Large intestine (tissue), 3 donors: ENCODE measurements around the gene HOXA11. TPM values are rescaled to one million over a fixed set of nuclear protein-coding genes. Genes with fewer than 3 reads are reported as not detected.

Source experiments
- DNase-seq, 2 donors: peaks; one replicate each; pipeline versions ENCODE4 v3.0.0 to v3.0.0-alpha.2; 2013
- H3K27ac ChIP-seq: one replicate; pipeline ENCODE4 v1.5.1; 2013; ENCODE audit warnings: low read length
- H3K27me3 ChIP-seq: 2 replicates; pipeline ENCODE4 v1.6.1; 2013; ENCODE audit warnings: low read length; ENCODE audit not compliant: control insufficient read depth, insufficient read depth
- H3K36me3 ChIP-seq: 2 replicates; pipeline ENCODE4 v1.6.1; 2013; ENCODE audit warnings: low read length; ENCODE audit not compliant: control insufficient read depth, insufficient read depth
- H3K4me1 ChIP-seq: one replicate; pipeline ENCODE4 v1.6.1; 2013; ENCODE audit warnings: low read length; ENCODE audit not compliant: control insufficient read depth, insufficient read depth
- H3K4me3 ChIP-seq: one replicate; pipeline ENCODE4 v1.5.1; 2013; ENCODE audit warnings: low read length
- H3K9me3 ChIP-seq: one replicate; pipeline ENCODE4 v1.6.1; 2013; ENCODE audit warnings: mild to moderate bottlenecking, low read depth, low read length, moderate library complexity; ENCODE audit not compliant: control insufficient read depth
- WGBS: methylation state at CpG from one replicate; pipeline ENCODE4 v1.1.5; 2013; ENCODE audit warnings: low lambda C conversion rate; ENCODE audit not compliant: insufficient coverage; 5-methylcytosine and 5-hydroxymethylcytosine counted together
- polyA plus RNA-seq: library from polyadenylated mRNA; unstranded; fragments of 120-200 nt; gene quantifications from one replicate; pipeline ENCODE4 v1.2.1, GENCODE V29; 2013

HOXA11 gene
- polyA plus RNA-seq, 1 donor: not detected

- no peaks in the 10 kb centered on the region for H3K36me3 ChIP-seq
- H3K4me3 ChIP-seq: no peak overlapping the region
- no peak overlapping the region for H3K27ac ChIP-seq
- 0% methylated on average over 4 of the region's 30 CpGs for WGBS
- no peak for DNase-seq
- H3K9me3 ChIP-seq: peaks cover 35% of the 10 kb centered on the region
- H3K4me1 ChIP-seq: peaks cover 3% of the 10 kb centered on the region
- peaks cover 94% of the 10 kb centered on the region for H3K27me3 ChIP-seq
These were observed 13.3 kb downstream of the HOXA11 start for GRCh38 chr7:27171637-27172314.

DNA sequence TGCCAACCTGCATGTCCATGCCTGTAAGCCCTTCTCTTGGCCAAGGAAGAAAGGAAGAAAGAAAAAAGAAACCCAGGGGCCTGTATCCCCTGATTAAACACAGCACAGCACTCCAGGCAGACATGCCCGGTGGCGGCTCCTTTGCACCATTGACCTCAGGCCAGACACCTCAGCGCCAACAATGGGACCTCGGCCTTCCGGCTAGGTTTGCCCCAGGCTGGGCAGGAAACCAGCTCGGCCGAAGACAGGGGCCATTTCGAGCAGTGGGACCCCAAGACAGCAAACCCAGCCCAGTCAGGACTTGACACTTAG, 13.8 kb downstream of the HOXA11 start:
- H3K27me3 ChIP-seq: peaks cover 94% of the 10 kb centered on the region
- no CpG with 5 or more reads among the region's 8 CpGs for WGBS
- no peaks in the 10 kb centered on the region for H3K36me3 ChIP-seq
- H3K4me3 ChIP-seq: no peak overlapping the region
- peaks cover 39% of the 10 kb centered on the region for H3K9me3 ChIP-seq
- peaks cover 3% of the 10 kb centered on the region for H3K4me1 ChIP-seq
- no peak overlapping the region for H3K27ac ChIP-seq
- DNase-seq: no peak

- DNase-seq: no peak
- H3K27ac ChIP-seq: peak overlapping the region; percentile 38
- peaks cover 94% of the 10 kb centered on the region for H3K27me3 ChIP-seq
- H3K9me3 ChIP-seq: peaks cover 43% of the 10 kb centered on the region
- WGBS: 13% methylated on average over 9 of the region's 11 CpGs
- peak overlapping the region; percentile 43 for H3K4me3 ChIP-seq
- peaks cover 3% of the 10 kb centered on the region for H3K4me1 ChIP-seq
- H3K36me3 ChIP-seq: no peaks in the 10 kb centered on the region
These were observed 14.4 kb downstream of the HOXA11 start for GRCh38 chr7:27170426-27171324.

DNA sequence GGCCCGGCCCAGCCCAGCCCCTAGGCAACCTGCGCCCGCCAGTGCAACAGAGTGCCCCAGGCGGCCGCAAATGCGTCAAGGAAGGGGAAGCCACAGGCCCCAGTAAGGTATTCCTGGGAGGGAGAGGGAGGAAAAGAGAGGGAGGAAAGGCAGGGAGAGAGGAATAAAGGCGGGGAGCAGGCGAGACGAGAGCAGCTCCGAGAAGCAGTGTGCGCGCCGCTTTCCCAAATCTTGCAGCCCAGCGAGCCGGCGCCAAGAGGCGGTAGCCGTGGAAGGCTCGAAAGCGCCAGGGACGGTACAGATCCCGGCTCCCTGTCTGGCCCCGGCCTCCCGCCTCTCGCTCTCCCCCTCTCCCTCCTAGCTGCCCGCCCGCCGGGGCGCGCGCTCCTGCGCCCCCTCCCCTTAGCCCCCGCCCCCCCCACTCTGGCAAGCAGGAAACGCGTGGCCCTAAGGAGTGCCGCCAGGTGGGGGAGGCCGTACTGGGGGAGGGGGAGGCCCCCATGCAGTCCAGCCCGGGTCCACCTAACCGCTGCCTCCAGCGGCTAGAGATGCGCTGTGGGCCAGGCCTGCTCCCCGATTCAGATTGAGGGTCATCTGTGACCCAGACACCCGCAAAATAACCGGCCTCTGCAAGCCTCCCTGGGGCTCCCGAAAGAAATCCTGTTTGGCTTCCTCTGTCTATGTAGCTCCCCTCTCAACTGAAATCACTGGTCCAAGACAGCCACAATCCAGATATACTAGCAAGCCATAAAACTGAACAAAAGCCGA, 15.2 kb downstream of the HOXA11 start:
- peaks cover 3% of the 10 kb centered on the region for H3K4me1 ChIP-seq
- peak overlapping the region; percentile 38 for H3K27ac ChIP-seq
- no peaks in the 10 kb centered on the region for H3K36me3 ChIP-seq
- H3K4me3 ChIP-seq: peak overlapping the region; percentile 43
- DNase-seq: no peak
- no CpG with 5 or more reads among the region's 46 CpGs for WGBS
- H3K9me3 ChIP-seq: peaks cover 49% of the 10 kb centered on the region
- H3K27me3 ChIP-seq: peaks cover 94% of the 10 kb centered on the region

- peaks cover 3% of the 10 kb centered on the region for H3K4me1 ChIP-seq
- H3K27me3 ChIP-seq: peaks cover 95% of the 10 kb centered on the region
- WGBS: 42% methylated on average over 3 of the region's 25 CpGs
- H3K36me3 ChIP-seq: no peaks in the 10 kb centered on the region
- DNase-seq: no peak
- peaks cover 52% of the 10 kb centered on the region for H3K9me3 ChIP-seq
- H3K4me3 ChIP-seq: peak overlapping the region; percentile 43
- H3K27ac ChIP-seq: peak overlapping the region; percentile 49
These were observed 16.6 kb downstream of the HOXA11 start for GRCh38 chr7:27168265-27168947.

DNA sequence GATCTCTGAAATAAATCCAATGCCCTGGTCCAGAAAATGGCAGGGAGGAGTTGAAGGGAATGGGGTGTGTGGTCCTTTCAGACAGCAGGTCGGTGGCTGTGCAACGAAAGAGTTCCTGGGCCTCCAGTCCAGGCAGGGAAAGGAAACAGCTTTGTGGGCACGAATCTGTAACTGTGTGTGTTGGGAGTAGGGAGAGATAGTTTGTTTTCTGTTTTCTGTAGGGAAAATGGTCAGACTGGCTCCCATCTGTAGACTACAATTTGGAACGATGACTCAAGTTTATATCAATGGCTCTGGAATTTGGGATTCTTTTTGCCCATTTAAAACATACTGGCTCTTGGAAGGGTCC, 17.1 kb downstream of the HOXA11 start:
- Histone ChIP-seq H3K4me1 (peaks cover under 1% of the 10 kb centered on the region), H3K4me3 (peak overlapping the region; percentile 43), H3K27me3 (peaks cover 95% of the 10 kb centered on the region), H3K9me3 (peaks cover 48% of the 10 kb centered on the region), H3K36me3 (no peaks in the 10 kb centered on the region), H3K27ac (peak overlapping the region; percentile 49)
- DNase-seq: no peak
- no CpG with 5 or more reads among the region's 4 CpGs for WGBS

DNA sequence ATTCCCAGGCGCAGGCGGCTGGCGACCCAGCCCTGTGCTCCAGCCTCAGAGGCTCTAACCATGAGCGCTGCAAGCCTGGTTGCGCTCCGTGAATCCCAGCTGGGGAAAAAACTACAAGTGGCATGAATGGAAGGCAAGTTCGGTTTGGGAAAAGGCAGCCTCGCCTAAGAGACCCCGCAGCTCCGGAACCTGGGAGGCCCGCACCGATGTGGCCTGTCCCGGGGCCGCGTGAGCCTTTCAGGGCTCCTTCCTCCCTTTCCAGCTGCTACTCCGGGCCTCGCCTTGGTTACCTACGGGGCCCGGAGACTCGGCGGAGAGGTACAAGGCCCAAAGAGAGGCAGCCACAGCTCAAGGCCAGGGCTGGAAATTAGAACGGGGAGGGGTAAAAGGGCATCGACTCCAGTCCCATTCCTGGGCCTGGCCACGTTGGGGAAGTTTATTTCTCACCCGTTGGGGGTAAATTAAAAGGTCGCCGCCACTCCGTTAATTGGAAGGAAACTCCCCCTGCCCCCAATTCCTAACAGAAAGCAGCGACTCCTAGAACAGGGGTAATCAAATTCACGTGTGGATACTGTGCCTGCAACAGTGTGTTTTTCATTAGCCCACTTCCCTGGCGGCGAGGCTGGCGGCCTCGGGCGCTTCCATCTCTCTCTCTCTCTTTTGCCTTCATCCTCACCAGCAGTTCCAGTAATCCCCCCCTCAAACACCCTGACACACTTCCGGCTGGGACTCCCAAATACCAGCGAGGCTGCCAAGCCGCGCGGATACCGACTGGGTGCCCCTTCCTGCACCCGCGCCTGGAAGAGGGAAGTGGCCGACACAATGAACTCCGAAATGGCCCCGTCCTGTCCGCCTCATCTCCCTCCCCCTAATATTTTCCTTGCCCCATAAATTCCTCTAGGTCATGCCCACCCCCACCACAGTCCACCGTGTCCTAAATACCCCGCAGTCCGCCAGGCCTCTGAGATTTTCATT, 18.2 kb downstream of the HOXA11 start:
- H3K9me3 ChIP-seq: peaks cover 46% of the 10 kb centered on the region
- peak overlapping the region; percentile 43 for H3K4me3 ChIP-seq
- no peak for DNase-seq
- peaks cover 93% of the 10 kb centered on the region for H3K27me3 ChIP-seq
- no CpG with 5 or more reads among the region's 50 CpGs for WGBS
- H3K27ac ChIP-seq: peak overlapping the region; percentile 14
- no peaks in the 10 kb centered on the region for H3K36me3 ChIP-seq
- no peaks in the 10 kb centered on the region for H3K4me1 ChIP-seq

- no CpG with 5 or more reads among the region's 46 CpGs for WGBS
- H3K9me3 ChIP-seq: peaks cover 46% of the 10 kb centered on the region
- no peaks in the 10 kb centered on the region for H3K36me3 ChIP-seq
- peaks cover 91% of the 10 kb centered on the region for H3K27me3 ChIP-seq
- peak overlapping the region; percentile 43 for H3K4me3 ChIP-seq
- no peak for DNase-seq
- peak overlapping the region; percentile 14 for H3K27ac ChIP-seq
- H3K4me1 ChIP-seq: peaks cover 3% of the 10 kb centered on the region
These were observed 19.0 kb downstream of the HOXA11 start for GRCh38 chr7:27165996-27166530.
